T-helper 2 cell treated with Interferon-gamma antibody and Interleukin-4, amounts not matched to agents 100 ng/mL and 5 ng/mL, for 36 hours (primary cell): ENCODE measurements around the gene CSH1. TPM values are rescaled to one million over a fixed set of nuclear protein-coding genes. Genes with fewer than 3 reads are reported as not detected.
"Not testable (repeated sequence)": the region's sequence is repeated elsewhere in the genome, so short reads cannot be mapped to it uniquely, and the experiment has no call there.

Source experiments
- intact Hi-C: fragments of 100-400 bp; cut with micrococcal nuclease; formaldehyde crosslinking; loops from one replicate; pipeline ENCODE4 v1.15.1; 2023
- total RNA-seq: library from RNA; stranded (reverse); gene quantifications from 2 replicates; pipeline ENCODE4 v1.2.3, GENCODE V29; 2022

The CSH1 gene
- total RNA-seq: not detected in 2 replicates

DNA sequence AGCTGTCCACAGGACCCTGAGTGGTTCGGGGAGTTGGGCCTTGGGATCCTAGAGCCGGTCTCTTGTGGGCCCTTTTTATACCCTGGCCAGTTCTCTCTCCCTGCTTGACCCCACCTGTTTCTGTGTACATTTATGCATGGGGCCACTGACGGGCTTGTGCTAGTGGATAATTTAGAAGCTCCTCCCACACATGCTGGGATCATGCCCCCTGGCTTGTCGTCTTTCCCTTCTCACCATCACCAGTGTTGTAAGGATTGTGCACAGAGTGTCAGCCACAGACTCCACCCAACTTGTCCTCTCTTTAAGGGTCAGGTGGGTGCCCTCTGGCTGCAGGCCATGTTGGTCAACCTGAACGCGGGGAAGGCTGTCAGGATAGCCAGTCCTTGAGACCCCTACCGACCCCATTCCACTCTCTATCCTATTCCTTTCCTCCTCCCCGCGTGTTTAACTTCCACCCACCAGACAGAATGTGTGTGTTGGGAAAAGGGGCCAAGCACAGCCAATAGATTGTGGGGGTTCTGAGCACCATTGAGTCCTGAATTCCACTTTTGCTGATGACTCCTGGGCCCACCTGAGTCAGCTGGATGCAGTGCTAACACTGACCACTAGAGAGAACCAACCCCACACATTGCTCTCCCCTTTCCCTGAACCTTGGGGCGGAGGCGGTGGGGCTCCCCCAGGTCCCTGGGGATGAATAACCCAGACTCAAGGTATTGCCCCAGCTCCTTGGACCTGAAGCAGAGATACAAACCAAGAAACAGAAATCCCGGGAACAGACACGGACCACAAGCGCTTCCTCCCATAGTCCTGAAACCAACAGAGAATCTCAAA, at the start of gene CSH1:
CSH1 (minus strand) TSS at position 51 of the 831 bp plus-strand sequence. CDS start 63 bp downstream, outside the sequence.
- intact Hi-C loops: not testable (repeated sequence)

DNA sequence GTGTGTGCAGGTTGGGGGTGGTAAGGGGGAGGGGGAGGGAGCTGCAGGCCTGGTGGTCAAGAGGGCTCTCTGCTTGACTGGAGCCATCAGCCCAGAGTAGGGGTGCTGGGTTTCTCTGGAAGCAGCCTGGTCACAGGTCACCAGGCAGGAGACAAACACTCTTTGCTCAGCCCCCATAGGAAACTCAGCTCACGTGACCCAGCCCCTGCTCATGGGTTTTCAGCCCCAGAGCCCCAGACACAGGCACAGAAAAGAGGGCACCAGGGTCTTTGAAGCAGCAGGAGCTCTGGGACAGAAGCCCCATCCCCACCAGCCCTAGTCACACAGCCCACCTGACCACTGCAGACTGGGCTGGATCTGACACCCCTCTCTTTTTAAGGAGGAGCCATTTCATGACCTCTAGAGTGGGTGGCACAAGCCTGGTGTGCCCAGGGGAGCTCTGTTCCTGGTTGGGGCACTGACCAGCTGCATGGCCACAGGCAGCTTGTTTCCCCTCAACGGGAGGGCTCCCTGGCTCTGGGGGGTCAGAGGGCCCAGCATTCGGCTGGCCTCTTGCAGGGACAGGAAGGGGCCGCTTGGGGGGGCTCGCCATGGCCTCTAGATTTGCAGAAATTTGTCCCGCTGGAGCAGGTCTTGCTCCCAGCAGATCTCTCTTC, 49.5 kb upstream of the CSH1 start:
- intact Hi-C loops: loop anchor here (1.0 to 2.0 kb wide), 3 partner anchors 27 to 79 kb away; partner anchors contain the start of gene CSHL1

DNA sequence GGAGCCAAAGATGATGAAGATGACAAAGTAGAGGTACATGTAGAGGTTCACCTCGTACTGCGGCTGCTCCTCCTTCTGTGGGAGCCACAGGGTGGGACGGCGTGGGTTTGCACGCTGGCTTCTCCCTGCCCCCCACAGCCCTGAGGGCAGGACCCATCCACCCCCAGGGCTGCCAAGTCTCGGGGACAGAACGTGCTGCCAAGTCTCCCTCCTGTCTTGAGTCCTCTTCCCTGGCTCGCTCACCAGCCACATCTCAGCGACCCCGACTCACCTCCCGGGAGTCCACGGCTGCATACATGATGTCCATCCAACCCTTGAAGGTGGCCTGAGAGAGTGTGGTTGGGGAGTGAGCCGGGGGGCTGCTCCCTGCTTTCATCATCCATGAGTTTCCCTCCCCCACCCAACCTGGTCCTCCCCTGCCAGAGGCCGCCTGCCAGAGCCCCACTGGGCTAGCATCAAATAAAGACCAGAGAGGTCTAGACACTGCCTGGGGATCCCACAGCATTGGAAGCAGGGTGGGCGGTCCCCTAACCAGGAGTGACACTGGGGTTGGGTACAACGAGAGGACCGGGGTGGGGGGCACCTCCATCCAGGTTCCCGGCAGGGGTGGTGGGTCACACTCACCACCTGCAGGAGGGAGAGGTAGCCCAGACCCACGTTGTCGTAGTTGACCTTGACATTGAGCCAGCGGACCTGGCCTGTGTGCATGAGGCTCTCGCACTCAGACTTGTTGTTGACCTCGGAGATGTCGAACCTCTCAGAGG, 48.5 kb upstream of the CSH1 start:
- intact Hi-C loops: no loop called here

DNA sequence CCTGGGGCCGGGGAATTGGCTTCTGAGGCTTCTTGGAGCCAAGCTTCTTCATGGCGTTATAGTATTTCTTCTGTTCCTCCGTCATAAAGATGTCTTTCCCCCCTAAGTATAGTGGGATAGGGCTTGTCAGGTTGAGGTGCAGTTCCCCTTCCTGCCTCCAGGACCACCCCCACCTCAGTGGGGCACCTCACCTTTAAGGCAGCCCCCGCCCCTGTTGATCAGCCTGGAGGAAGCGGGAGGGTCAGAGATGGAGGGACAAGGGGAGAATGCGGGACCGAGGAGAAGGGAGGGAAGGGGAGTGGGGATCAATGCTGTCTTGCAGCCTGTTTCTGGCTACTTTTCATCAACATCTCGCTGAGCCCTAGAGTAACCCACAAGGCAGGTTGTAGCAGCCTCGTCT, 47.4 kb upstream of the CSH1 start:
- intact Hi-C loops: no loop called here

DNA sequence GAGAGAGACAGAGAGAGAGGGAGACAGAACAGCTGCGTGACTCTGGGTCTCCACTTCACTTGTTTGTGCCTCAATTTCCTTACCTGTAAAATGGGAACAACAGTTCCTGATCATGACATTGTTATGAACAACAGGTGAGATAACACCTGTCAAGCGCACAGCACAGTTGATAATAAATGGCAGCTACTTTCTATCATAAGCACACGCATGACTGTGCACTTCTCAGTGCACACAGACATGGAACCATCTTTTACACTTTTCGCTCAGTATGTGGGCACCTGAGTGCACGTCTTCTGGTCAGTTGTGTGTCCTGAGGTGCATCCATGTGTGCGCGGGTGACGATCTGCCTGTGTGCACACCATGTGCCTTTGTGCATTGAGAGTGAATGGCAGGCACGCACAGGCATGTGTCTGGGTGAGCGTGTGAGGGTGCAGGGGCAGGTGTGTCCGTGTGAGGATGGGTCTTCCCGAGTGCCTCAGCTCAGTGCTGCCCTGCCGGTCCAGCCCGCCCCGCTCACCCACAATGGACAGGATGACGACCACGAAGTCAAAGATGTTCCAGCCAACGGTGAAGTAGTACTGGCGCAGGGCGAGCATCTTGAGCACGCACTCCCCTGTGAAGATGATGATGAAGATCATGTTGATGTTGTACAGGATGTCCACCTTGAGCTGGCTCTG, 46.1 kb upstream of the CSH1 start:
- intact Hi-C loops: no loop called here

DNA sequence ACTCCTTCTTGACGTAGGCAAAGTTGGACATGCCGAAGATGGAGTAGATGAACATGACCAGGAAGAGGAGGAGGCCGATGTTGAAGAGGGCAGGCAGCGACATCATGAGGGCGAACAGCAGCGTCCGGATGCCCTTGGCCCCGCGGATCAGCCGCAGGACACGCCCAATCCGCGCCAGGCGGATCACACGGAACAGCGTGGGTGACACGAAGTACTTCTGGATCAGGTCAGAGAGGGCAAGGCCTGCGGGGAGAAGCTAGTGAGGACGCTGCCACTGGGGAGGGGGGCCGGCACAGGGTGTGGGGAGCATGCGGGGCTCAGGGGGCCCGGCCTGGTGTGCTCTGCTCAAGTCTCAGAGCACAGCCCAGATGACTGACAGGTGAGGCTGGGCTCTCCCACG, 45.4 kb upstream of the CSH1 start:
- intact Hi-C loops: no loop called here

DNA sequence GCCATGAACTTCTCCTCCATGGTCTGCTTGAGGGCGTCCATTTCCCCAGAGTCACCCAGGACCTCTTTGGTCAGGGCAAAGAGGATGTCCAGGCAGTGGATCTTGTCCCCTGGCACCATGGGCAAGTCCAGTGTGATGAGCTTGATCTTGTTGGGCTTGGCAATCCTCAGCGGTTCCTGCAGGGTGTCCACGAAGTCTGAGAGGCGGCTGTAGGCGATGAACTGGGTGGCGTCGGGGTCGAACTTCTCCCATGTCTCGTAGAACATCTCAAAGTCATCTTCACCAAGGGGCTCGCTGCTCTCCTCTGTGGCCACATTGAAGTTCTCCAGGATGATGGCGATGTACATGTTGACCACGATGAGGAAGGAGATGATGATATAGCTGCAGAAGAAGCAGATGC, 44.8 kb upstream of the CSH1 start:
- intact Hi-C loops: no loop called here

DNA sequence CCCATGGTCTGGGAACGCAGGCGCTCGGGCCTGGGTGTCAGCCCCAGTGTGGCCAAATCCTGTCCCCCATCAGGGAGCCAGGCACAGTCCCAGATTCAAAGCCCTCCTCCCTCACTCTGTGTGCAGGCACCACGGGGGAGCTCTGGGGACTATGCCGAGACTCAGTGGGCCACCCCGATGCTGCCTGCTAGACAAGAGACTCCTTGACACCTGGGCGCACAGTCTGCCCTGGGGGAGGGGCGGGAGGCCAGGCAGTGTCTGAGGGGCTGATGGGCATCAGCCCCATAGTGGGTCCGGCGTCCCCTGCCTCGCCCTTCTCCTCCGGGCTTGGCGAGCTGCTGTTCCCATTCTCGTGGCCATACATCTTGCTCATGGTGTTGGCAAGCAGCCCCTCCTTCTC, 44.2 kb upstream of the CSH1 start:
- intact Hi-C loops: no loop called here

DNA sequence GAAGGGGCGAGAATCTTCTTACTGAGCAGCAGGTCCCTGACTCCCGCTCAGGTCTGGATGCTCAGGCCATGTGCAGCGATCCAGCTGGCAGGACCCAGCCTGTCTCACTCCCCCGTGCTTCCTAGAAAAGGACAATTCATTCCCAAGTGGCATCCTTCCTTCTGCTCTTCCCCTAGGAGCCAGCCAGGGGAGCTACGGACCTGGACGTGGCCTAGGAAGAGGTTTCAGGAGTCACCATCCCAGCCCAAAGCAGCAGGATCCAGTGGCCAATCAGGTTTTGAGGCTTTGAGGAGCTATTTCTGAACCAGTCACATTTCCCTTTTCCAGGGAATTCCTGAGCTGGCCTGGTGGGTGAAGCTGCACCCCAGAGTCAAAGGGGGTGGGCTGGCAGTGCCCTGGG, 43.5 kb upstream of the CSH1 start:
- intact Hi-C loops: no loop called here

DNA sequence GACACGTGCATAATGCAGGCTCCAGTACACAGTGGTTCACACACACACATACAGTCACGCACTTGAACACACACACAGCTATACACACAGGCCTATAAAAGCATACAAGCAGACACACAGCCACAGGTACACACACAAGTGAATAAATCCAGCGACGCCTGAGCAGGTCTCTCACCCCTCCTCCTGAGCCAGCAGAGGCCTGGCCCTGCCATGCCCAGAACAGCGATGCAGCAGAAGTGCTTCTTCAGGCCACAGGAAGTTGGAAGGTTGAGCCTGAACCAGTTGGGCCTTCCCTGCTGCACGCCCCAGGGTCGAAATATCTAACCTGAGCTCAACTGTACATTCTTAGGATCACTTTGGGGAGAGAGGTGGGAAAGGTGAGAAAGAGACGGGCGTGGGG, 43.0 kb upstream of the CSH1 start:
- intact Hi-C loops: no loop called here

DNA sequence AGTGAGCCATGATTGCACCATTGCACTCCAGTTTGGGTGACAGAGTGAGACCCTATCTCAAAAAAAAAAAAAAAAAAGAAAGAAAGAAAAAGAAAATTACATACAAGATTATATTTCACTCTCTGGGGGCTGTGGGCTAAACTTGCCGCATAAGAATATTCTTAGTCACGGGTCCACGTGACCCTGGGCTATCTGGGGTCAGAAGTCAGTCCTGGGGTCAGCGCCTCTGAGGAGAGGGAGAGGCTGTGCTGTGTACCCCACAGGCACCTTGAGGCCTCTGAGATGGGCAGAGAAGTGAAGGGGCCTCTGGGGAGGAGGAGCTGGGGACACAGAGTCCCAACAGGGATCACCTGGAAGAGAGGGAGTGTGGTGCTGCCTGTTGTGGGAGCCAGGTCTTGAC, 41.5 kb upstream of the CSH1 start:
- intact Hi-C loops: no loop called here

DNA sequence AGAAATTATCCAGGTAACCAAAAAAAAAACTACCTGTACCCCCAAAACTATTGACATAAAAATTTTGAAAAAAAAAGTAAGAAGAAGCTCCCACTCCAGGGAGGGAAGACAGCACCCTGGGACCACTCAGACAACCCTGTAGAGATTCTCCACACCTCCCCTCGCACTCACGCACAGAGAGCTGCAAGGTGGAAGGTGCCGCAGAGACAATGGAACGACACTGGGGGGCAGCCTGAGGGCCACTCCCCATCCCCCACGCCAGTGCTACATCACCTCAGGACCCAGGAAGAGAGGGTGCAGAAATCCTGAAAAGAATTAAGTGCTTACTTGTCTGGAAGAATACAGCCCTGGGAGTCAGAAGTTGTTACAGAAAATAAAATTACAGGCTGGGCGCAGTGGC, 40.9 kb upstream of the CSH1 start:
- intact Hi-C loops: no loop called here

DNA sequence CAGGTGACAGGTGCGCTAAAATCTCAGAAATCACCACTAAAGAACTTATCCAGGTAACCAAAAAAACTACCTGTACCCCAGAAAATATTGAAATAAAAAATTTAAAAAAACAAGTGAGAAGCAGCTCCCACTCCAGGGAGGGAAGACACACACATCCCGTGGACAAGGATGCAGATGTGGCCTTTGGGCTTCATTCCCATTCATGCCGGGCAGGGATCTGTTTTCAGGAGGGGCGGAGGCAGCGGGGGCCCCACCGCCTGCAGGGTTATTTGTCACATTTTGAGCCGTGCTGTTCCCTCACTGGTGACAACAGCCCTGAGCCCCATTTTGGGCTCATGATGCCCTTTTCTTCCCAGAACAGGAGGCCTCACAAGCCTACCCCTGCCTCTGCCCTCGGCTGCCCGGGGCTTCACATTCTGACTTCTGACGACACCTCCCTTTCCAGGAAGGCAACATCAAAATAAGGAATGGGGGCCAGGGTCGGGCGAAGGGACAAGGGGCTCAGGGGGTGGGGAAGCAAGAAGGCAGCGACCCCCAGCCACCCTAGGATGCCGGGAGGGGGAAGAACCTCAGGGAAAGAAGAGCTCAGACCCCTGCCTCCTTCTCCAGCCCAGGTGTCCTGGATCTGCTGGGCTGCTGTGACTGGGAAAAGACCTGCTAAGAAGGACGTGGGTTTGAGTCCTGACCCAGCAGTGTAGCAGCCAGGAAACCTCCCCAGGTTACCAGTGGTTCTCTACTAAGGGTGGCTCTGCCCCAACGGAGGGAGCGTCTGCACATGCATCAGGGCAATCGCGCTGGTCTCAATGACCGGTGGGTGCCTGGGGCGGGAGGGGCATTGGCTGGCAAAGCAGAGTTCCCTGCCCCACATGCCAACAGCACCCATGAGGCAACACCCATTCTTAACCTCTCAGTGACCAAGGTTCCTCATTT, 38.1 kb upstream of the CSH1 start:
- intact Hi-C loops: loop anchor here (5.0 kb wide), 1 partner anchor 93 kb away; no protein-coding TSS in a partner anchor

DNA sequence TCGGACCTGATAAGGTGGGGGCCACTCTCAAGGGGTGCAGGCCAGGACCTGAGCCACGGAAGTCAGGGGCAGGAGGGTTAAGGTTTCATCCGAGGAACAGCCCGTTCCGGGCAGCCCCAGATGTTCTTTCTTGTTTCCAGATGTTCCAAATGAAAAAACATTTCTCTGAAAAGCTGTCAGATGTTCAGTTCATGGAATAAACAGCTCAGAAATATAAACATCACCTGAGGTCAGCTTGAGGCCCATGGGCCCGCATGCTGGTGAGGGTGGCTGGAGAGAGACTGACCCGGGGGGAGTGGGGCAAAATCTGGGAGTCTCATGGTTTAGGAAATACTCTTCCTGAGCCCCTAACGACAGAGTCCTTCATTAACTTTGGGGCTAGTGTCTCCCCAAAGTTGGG, 37.2 kb upstream of the CSH1 start:
- intact Hi-C loops: loop anchor here (5.0 kb wide), 1 partner anchor 94 kb away; no protein-coding TSS in a partner anchor

DNA sequence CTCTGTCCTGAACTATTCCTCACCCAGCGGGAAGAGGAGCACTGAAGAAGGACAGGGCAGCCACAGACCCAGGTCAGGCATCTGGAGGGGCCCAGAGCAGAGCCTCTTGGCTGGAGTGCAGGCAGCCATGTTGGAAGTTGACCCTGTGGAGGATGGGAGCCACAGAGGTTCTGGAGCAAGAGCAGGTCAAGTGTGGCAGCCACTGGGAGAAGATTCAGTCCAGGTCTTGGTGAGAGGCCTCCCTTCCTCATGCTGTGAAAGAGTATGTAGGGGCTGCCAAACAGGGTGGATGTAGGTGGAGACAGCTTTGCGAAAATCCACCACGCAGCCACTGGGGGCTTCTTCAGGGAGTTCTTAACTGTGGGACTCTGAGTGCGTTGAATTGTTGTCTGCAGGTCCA, 36.3 kb upstream of the CSH1 start:
- intact Hi-C loops: loop anchor here (5.0 kb wide), 1 partner anchor 95 kb away; no protein-coding TSS in a partner anchor

DNA sequence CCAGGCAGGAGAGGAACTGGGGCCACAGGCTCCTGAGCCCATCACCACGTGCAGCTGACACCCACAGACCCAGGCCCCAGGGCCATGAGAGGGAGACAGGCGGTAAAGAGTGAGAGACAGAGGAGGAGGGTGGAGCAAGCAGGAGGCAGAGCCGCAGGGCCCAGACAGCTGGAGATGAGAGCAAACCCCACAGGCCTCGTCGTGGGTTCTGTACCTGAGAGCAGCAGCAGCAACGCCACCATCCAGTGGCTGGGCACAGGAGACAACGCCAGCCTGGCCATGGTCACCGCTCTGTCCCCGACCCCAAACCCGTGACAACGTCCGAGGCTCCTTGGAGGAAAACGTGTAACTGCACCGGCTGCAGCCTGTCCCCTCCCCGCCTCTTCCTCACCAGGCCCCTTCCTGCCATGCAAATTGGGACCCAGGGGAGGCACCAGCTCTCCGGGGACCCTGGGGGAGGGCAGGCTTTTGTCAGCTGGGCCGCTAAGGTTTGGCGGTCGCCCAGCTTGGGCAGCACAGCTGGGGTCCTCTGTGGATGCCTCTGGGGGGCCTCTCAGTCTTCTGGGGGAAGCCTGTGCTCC, 35.7 kb upstream of the CSH1 start, which contains the start of gene CD79B:
CD79B (minus strand) TSS at position 351 of the 581 bp plus-strand sequence; CDS start at position 281, 70 bp downstream.
- intact Hi-C loops: loop anchor here (5.0 kb wide), 1 partner anchor 95 kb away; no protein-coding TSS in a partner anchor

DNA sequence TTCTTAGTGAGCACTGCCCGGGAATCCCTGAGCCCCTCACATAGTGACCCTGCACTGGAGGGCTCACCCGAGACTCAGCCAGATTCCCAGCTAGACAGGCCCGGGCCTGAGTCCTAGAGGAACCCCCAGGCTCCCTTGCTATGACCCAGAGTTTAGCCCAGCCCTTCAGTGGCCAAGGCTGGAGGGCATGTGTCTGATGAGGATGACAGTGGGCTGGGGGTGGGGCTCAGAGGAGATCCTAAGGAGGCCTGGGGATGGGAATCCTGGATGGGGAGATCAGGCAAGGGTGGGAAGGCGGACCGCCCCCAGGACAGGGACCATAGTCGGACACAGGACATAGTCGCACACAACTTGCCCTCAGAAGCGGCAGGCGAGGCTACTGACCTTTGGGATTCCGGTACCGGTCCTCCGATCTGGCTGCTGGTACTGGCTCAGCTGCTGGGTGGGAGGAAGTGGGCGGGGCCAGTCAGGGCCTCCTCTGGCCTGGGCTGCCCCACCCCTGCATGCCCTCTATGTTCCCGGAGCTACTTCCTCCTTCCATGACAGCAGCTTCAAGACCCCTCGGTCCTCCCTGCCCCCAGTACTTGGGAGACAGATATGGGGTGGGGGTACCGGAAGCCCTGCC, 34.7 kb upstream of the CSH1 start:
- intact Hi-C loops: loop anchor here (5.0 kb wide), 1 partner anchor 96 kb away; no protein-coding TSS in a partner anchor

DNA sequence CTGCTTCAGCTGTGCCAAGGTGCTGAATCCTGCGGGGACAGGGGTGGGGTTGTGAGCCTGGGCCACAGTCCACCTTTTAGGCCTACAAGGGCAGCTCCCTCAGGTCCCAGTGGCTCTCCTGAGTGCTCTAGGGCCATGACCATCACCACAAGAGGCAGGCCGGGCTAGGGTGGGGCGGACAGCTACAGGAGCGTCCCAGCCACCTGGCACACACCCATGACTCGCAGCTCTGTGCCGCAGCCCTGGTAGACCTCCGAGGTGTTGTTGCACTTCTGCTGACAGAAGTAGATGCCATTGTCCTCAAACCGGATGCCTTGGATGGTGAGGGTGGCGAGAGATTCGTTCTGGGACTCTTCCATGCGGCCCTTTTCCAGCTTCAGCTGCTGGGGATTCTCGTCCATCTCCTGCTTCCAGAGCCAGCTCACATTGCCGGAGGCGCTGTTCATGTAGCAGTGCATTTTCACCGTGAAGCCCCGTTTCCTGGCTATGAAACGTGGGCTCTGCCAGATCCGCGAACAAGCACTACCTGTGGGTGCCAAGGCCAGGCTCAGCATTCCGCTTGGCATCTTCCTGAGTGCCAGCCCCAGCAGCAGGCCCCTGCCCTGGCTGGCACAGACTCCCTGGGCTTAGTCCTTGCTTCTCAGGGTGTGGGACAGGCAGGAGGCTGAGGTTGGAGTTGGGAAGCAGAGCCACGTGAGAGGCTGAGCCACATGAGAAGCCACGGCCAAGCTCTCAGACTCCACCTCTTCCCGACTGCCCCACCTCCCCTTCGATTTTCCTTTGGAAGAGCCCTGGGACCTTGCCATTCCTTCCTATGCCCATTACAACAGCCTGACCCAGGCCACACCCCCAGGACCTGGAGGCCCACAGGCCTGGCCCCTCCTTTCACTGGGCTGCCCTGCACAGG, 33.7 kb upstream of the CSH1 start:
- intact Hi-C loops: loop anchor here (5.0 kb wide), 1 partner anchor 97 kb away; no protein-coding TSS in a partner anchor
